AG09309 (cell line): ENCODE measurements around the gene LRP1-AS.

ENCODE experiments used
- DNase-seq: peaks from one replicate; pipeline ENCODE4 v3.0.0-alpha.2; 2010; ENCODE audit warnings: low read depth
- H3K4me3 ChIP-seq: 2 replicates; pipeline ENCODE4 v1.5.1; 2011; ENCODE audit warnings: mild to moderate bottlenecking, low read depth, low read length, moderate library complexity; ENCODE audit not compliant: control insufficient read depth
- TF ChIP-seq, protein P1 (sequence below): IDR thresholded peaks from 2 replicates; pipeline ENCODE4 v1.5.1; 2011; ENCODE audit warnings: mild to moderate bottlenecking, low read depth, low read length, inconsistent platforms; ENCODE audit not compliant: insufficient read depth, control insufficient read depth; ENCODE audit errors: missing control alignments

Gene LRP1-AS

DNA sequence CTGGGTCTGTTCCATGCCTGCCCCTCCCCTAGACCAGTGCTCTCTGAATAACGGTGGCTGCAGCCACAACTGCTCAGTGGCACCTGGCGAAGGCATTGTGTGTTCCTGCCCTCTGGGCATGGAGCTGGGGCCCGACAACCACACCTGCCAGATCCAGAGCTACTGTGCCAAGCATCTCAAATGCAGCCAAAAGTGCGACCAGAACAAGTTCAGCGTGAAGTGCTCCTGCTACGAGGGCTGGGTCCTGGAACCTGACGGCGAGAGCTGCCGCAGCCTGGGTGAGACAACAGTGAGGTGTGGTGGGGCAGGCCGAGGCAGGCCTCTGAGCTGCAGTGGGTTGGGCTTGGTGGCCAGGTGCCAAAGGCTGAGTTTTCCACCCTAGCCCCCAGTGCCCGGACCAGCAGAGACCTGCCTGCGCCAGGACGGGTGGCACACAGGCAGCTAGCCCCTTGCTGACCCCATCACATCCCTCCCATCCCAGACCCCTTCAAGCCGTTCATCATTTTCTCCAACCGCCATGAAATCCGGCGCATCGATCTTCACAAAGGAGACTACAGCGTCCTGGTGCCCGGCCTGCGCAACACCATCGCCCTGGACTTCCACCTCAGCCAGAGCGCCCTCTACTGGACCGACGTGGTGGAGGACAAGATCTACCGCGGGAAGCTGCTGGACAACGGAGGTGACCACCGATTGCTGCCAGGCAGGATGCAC is 28.2 kb upstream of the LRP1-AS start:
- H3K4me3 ChIP-seq, result no peak overlapping the region
- DNase-seq, result no peak
- TF ChIP-seq, protein P1, sequence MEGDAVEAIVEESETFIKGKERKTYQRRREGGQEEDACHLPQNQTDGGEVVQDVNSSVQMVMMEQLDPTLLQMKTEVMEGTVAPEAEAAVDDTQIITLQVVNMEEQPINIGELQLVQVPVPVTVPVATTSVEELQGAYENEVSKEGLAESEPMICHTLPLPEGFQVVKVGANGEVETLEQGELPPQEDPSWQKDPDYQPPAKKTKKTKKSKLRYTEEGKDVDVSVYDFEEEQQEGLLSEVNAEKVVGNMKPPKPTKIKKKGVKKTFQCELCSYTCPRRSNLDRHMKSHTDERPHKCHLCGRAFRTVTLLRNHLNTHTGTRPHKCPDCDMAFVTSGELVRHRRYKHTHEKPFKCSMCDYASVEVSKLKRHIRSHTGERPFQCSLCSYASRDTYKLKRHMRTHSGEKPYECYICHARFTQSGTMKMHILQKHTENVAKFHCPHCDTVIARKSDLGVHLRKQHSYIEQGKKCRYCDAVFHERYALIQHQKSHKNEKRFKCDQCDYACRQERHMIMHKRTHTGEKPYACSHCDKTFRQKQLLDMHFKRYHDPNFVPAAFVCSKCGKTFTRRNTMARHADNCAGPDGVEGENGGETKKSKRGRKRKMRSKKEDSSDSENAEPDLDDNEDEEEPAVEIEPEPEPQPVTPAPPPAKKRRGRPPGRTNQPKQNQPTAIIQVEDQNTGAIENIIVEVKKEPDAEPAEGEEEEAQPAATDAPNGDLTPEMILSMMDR, result peak; percentile 84

DNA sequence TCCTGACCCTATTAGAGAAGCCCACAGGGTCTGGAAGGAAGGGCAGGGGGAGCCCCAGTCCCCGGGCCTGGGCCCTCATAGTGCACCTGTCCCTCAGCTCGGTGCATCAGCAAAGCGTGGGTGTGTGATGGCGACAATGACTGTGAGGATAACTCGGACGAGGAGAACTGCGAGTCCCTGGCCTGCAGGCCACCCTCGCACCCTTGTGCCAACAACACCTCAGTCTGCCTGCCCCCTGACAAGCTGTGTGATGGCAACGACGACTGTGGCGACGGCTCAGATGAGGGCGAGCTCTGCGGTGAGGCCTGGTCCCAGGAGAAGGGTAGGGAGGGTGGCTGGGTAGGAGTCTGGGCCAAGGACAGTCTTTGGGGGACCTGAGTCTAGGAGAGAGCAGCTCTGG is 26.3 kb upstream of the LRP1-AS start:
- TF ChIP-seq, protein P1, result no peak
- no peak overlapping the region for H3K4me3 ChIP-seq
- no peak for DNase-seq

DNA sequence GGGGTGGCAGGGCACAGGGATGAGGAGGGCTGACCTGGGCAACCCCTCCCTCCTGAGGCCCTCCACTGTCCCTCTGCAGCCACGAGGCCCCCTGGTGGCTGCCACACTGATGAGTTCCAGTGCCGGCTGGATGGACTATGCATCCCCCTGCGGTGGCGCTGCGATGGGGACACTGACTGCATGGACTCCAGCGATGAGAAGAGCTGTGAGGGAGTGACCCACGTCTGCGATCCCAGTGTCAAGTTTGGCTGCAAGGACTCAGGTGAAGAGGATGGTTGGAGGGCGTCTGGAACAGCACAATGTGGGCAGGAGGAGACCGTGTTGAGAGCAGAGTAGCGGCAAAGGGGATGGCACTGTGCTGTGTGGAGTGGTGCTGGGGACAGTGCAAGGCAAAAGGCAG is 25.7 kb upstream of the LRP1-AS start:
- DNase-seq, result no peak
- TF ChIP-seq, protein P1, result peak; percentile 71
- H3K4me3 ChIP-seq, result no peak overlapping the region

DNA sequence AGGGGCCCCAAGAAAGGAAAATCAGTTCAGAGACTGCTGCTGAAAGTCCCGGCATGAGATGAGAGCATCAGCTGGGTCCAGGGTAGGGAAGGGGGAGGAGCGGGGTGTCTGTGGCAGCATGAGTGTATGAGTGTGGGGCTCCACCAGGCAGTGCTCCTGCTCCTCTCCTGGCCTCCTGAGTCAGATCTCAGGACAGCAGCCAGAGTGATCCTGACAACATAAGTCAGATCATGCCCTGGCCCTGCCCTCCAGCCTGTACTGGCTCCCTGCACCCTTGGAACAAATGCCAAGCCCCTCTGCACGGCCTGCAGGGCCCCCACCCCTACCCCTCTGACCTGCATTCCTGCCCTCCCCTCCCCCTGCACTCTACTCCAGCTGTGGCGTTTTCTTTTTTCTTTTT is 24.2 kb upstream of the LRP1-AS start:
- TF ChIP-seq, protein P1, result no peak
- DNase-seq, result no peak
- no peak overlapping the region for H3K4me3 ChIP-seq

DNA sequence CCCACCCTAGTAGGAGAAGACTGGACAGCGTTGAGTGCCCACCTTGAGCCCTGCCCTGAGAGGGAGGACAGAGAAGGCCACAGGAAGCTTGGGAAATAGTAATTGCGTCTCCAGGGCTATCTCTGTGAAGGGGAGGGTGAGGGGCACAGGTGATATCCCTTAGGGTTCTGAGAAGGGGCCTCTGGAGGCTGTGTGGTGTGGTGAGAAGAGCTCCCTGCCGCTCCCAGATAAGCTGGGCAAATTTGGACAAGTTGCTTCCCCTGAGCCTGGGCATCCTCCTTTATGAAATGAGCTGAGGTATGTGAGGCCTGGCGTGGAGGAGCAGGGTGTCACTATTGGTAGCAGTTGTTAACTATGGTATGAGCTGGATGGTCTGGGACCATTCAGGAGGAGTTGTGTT is 23.5 kb upstream of the LRP1-AS start:
- DNase-seq, result no peak
- H3K4me3 ChIP-seq, result no peak overlapping the region
- TF ChIP-seq, protein P1, result no peak

DNA sequence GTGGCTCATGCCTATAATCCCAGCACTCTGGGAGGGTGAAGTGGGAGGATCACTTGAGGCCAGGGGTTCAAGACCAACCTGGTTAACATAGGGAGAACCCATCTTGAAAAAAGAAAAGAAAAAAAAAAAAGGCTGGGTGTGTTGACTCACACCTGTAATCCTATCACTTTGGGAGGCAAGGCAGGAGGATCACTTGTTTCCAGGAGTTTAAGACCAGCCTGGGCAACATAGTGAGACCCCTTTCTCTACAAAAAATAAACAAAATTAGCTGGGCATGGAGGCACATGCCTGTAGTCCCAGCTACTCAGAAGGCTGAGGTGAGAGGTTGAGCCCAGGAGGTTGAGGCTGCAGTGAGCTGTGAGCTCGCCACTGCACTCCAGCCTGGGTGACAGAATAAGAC is 23.0 kb upstream of the LRP1-AS start:
- no peak overlapping the region for H3K4me3 ChIP-seq
- TF ChIP-seq, protein P1, result no peak
- DNase-seq, result no peak

DNA sequence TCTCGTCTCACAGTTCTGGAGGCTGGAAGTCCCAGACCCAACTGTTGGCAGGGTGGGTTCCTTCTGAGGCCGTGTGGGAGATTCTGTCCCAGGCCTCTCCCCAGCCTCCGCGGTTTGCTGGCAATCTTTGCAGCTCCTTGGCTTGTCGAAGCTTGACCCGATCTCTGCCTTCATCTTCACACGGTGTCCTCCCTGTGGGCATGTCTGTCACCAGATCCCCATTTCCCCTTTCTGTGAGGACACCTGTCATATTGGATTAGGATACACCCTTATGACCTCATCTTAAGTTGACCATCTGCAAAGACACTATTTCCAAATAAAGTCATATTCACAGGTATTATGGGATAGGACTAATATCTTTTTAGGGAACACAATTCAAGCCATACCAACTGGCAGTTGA is 22.6 kb upstream of the LRP1-AS start:
- no peak overlapping the region for H3K4me3 ChIP-seq
- TF ChIP-seq, protein P1, result no peak
- DNase-seq, result no peak
